ENCODE data around the gene WDR33. TPM values are rescaled to one million over a fixed set of nuclear protein-coding genes. Genes with fewer than 3 reads are reported as not detected.

Gene WDR33
- total and polyA plus RNA-seq, 10 of the 15 experiments (the other 5 are each of a cell fraction or from before 2014, with no cell fraction given): 29.2 to 73.8 (median 45.6) TPM

- no peak overlapping the region for H3K4me2 ChIP-seq (ENCODE audit: control insufficient read depth, insufficient read depth)
- ChIA-PET CTCF (interaction anchor here (0.9 to 1.8 kb wide), 3 partner anchors 25 to 66 kb away, joined by 3 to 5 read pairs (median 3); no protein-coding TSS in a partner anchor), RAD21 (ENCODE audit: unreplicated experiment) (interaction anchor here (0.6 to 2.7 kb wide), 8 partner anchors 51 to 285 kb away, joined by 3 to 20 read pairs (median 5); partner anchors contain the start of genes POLR2D, SFT2D3 and UGGT1), POLR2A (interaction anchor here (0.6 to 3.1 kb wide), 7 partner anchors 10 to 103 kb away, joined by 3 to 9 read pairs (median 4); partner anchors contain the start of gene SFT2D3), SMC1A (ENCODE audit: uncharacterized antibody, unreplicated experiment) (interaction anchor here (1.0 to 3.4 kb wide), 8 partner anchors 9 to 214 kb away, joined by 3 to 15 read pairs (median 6); partner anchors contain the start of genes POLR2D and SFT2D3)
- intact Hi-C loops (cut with micrococcal nuclease; ENCODE audit: unreplicated experiment) (loop anchor here (10.0 kb wide), 1 partner anchor 281 kb away; the partner anchor contains the start of gene IWS1), in situ Hi-C loops (cut with MboI) (no loop called here)
- BruUV-seq (replicated peaks): no TSS peak
- FAIRE-seq: no peak
- no peak overlapping the region for H3K27ac ChIP-seq (ENCODE audit: control insufficient read depth, insufficient read depth)
- 95% methylated on average over 6 of the region's 6 CpGs for WGBS (ENCODE audit: insufficient coverage, insufficient replicate concordance, low lambda C conversion rate, missing lambda C conversion rate)
- ATAC-seq: no peak
- no peaks in the 10 kb centered on the region for H3K27me3 ChIP-seq (replicated peaks in 1 of 2; ENCODE audit: control insufficient read depth in 2 of 2, insufficient read depth in 2 of 2, low read length in 1 of 2)
- H3K9me3 ChIP-seq (replicated peaks; ENCODE audit: control insufficient read depth, insufficient read depth, low read length): no peaks in the 10 kb centered on the region
- peaks cover 1 to 6% of the 10 kb centered on the region in 2 experiments; a peak in 3 of 4 replicates for H3K36me3 ChIP-seq (ENCODE audit: control insufficient read depth in 2 of 2, insufficient read depth in 2 of 2, low read length in 1 of 2)
- H4K20me1 ChIP-seq (ENCODE audit: control insufficient read depth, insufficient read depth): peaks cover 3% of the 10 kb centered on the region; the same call in 1 of the 2 replicates
- no peak overlapping the region for H3K9ac ChIP-seq (ENCODE audit: control insufficient read depth, insufficient read depth, low read length)
- H3K4me1 ChIP-seq (ENCODE audit: control insufficient read depth, insufficient read depth, low read length): peaks cover 7% of the 10 kb centered on the region
- DNase-seq (ENCODE audit: low read depth, low spot score): no peak
- no peak overlapping the region for H2AFZ ChIP-seq (ENCODE audit: control insufficient read depth, low read depth, low read length)
- no peak overlapping the region; the same call in 1 of the 2 replicates for H3K4me3 ChIP-seq
- peaks cover 94% of the 10 kb centered on the region for H3K79me2 ChIP-seq (ENCODE audit: control insufficient read depth, insufficient read depth, low read length)
- no peak for TF ChIP-seq RELB (IDR thresholded peaks at IDR 0.05; ENCODE audit: low read depth)
- TF ChIP-seq SPI1 (IDR thresholded peaks at IDR 0.05; ENCODE audit: borderline replicate concordance, insufficient read depth, low read depth, low read length): no peak
- no peak for TF ChIP-seq ZNF24 (IDR thresholded peaks at IDR 0.05)
- TF ChIP-seq, protein P1, sequence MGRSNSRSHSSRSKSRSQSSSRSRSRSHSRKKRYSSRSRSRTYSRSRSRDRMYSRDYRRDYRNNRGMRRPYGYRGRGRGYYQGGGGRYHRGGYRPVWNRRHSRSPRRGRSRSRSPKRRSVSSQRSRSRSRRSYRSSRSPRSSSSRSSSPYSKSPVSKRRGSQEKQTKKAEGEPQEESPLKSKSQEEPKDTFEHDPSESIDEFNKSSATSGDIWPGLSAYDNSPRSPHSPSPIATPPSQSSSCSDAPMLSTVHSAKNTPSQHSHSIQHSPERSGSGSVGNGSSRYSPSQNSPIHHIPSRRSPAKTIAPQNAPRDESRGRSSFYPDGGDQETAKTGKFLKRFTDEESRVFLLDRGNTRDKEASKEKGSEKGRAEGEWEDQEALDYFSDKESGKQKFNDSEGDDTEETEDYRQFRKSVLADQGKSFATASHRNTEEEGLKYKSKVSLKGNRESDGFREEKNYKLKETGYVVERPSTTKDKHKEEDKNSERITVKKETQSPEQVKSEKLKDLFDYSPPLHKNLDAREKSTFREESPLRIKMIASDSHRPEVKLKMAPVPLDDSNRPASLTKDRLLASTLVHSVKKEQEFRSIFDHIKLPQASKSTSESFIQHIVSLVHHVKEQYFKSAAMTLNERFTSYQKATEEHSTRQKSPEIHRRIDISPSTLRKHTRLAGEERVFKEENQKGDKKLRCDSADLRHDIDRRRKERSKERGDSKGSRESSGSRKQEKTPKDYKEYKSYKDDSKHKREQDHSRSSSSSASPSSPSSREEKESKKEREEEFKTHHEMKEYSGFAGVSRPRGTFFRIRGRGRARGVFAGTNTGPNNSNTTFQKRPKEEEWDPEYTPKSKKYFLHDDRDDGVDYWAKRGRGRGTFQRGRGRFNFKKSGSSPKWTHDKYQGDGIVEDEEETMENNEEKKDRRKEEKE (IDR thresholded peaks at IDR 0.05): no peak
- no peak for TF ChIP-seq CTCF (IDR thresholded peaks at IDR 0.05 in 2 of 3, conservative IDR thresholded peaks at IDR 0.05 in 1 of 3; ENCODE audit: control insufficient read depth in 2 of 3, extremely low read depth in 1 of 3, insufficient read depth in 1 of 3, low read depth in 3 of 3, low read length in 3 of 3)
- TF ChIP-seq, protein P2, sequence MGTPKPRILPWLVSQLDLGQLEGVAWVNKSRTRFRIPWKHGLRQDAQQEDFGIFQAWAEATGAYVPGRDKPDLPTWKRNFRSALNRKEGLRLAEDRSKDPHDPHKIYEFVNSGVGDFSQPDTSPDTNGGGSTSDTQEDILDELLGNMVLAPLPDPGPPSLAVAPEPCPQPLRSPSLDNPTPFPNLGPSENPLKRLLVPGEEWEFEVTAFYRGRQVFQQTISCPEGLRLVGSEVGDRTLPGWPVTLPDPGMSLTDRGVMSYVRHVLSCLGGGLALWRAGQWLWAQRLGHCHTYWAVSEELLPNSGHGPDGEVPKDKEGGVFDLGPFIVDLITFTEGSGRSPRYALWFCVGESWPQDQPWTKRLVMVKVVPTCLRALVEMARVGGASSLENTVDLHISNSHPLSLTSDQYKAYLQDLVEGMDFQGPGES (IDR thresholded peaks at IDR 0.05): no peak
- TF ChIP-seq NBN (IDR thresholded peaks at IDR 0.05): no peak
- TF ChIP-seq, protein P3, sequence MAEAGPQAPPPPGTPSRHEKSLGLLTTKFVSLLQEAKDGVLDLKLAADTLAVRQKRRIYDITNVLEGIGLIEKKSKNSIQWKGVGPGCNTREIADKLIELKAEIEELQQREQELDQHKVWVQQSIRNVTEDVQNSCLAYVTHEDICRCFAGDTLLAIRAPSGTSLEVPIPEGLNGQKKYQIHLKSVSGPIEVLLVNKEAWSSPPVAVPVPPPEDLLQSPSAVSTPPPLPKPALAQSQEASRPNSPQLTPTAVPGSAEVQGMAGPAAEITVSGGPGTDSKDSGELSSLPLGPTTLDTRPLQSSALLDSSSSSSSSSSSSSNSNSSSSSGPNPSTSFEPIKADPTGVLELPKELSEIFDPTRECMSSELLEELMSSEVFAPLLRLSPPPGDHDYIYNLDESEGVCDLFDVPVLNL (IDR thresholded peaks at IDR 0.05; ENCODE audit: low read depth, low read length): no peak
- no peak for TF ChIP-seq YY1 (IDR thresholded peaks at IDR 0.05; ENCODE audit: low read depth, low read length)
- TF ChIP-seq POU2F2 (IDR thresholded peaks at IDR 0.05; ENCODE audit: borderline replicate concordance, low read depth, low read length): no peak
- no peak for TF ChIP-seq LARP7 (IDR thresholded peaks at IDR 0.05)
These were observed 5.5 kb downstream of the WDR33 start for GRCh38 chr2:127805491-127805890.
